ENCODE results near the gene TEKT1. TPM values are rescaled to one million over a fixed set of nuclear protein-coding genes. Genes with fewer than 3 reads are reported as not detected.

The TEKT1 gene
- total and polyA plus RNA-seq, 4 donors = 0.15 TPM; not detected in 3

GRCh38 chr17:6756425-6757031 lies 75.0 kb downstream of the TEKT1 start:
- Histone ChIP-seq H3K9me3 (ENCODE audit: control insufficient read depth in 4 of 4, low read length in 3 of 4) (no peaks in the 10 kb centered on the region), H3K27ac (ENCODE audit: low read depth in 1 of 2, low read length in 2 of 2) (peak overlapping the region; percentile 92 to 97), H3K36me3 (ENCODE audit: control insufficient read depth in 4 of 4, insufficient read depth in 3 of 4, low read depth in 1 of 4, low read length in 3 of 4) (peaks cover 5 to 27% (median 24%) of the 10 kb centered on the region in 4 donors), H3K9ac (ENCODE audit: low read depth in 1 of 2, low read length in 2 of 2) (peak overlapping the region; percentile 79 to 89), H3K4me3 (ENCODE audit: low read depth in 1 of 3, low read length in 3 of 3) (peak overlapping the region; percentile 60 to 95 (median 88)), H3K4me1 (ENCODE audit: control insufficient read depth in 4 of 4, insufficient read depth in 4 of 4, low read length in 3 of 4) (peaks cover 11 to 40% (median 28%) of the 10 kb centered on the region in 4 donors), H3K27me3 (ENCODE audit: control insufficient read depth in 4 of 4, insufficient read depth in 4 of 4, low read length in 3 of 4) (no peaks in the 10 kb centered on the region)
- TF ChIP-seq RXRA (IDR thresholded peaks at IDR 0.05) (no peak), CTCF (IDR thresholded peaks at IDR 0.05; ENCODE audit: low read depth, low read length, missing input control) (no peak), TAF1 (conservative IDR thresholded peaks at IDR 0.05) (no peak), SP1 (IDR thresholded peaks at IDR 0.05) (no peak), EGR1 (IDR thresholded peaks at IDR 0.05; ENCODE audit: low read depth in 2 of 2) (no peak), NR2F2 (IDR thresholded peaks at IDR 0.05) (no peak), YY1 (IDR thresholded peaks at IDR 0.05) (no peak), MAX (IDR thresholded peaks at IDR 0.05) (no peak), RAD21 (IDR thresholded peaks at IDR 0.05) (no peak), FOXA2 (IDR thresholded peaks at IDR 0.05) (no peak), JUND (IDR thresholded peaks at IDR 0.05) (no peak), ZBTB33 (IDR thresholded peaks at IDR 0.05) (no peak), HNF4A (conservative IDR thresholded peaks at IDR 0.05) (no peak), REST (IDR thresholded peaks at IDR 0.05) (no peak), GABPA (IDR thresholded peaks at IDR 0.05 in 1 of 2, conservative IDR thresholded peaks at IDR 0.05 in 1 of 2) (no peak), HNF4G (IDR thresholded peaks at IDR 0.05) (no peak), ATF3 (IDR thresholded peaks at IDR 0.05) (no peak)
- WGBS = 33% methylated on average over 13 of the region's 13 CpGs
- DNase-seq (ENCODE audit: low spot score) = no peak

Data from liver (tissue), 9 donors.